DND-41 (cell line): ENCODE results near the gene MCM3.

ENCODE experiments used
- EZH2 ChIP-seq: IDR thresholded peaks from 3 replicates; pipeline ENCODE4 v1.6.1; 2012; ENCODE audit warnings: borderline replicate concordance, low read depth, mild to moderate bottlenecking, moderate library complexity, low read length, inconsistent platforms; ENCODE audit not compliant: severe bottlenecking
- TF ChIP-seq, protein P1 (sequence below): IDR thresholded peaks from 2 replicates; pipeline ENCODE4 v1.5.1; 2012; ENCODE audit warnings: borderline replicate concordance, low read length, moderate library complexity, mild to moderate bottlenecking; ENCODE audit not compliant: poor library complexity, severe bottlenecking; ENCODE audit errors: extremely low read depth

DNA sequence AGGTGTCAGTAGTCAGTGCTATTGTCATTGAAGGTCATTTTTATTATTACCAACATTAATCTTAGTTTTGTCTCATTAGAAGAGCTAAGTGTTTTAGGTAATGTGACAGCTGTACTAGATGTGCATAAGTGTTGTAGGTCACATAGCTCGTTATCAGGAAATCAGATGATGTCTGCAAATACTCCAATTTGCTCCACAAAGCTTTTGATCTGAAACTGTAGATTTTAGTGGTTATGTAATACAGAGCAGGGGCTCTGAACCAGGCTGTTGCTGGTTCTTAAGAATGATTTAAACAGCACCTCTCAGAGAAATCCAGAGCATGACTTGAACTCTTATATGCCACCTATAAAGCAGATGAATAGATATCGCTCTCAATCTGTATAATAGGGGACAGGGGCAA is 42.7 kb downstream of the MCM3 start:
- TF ChIP-seq, protein P1, sequence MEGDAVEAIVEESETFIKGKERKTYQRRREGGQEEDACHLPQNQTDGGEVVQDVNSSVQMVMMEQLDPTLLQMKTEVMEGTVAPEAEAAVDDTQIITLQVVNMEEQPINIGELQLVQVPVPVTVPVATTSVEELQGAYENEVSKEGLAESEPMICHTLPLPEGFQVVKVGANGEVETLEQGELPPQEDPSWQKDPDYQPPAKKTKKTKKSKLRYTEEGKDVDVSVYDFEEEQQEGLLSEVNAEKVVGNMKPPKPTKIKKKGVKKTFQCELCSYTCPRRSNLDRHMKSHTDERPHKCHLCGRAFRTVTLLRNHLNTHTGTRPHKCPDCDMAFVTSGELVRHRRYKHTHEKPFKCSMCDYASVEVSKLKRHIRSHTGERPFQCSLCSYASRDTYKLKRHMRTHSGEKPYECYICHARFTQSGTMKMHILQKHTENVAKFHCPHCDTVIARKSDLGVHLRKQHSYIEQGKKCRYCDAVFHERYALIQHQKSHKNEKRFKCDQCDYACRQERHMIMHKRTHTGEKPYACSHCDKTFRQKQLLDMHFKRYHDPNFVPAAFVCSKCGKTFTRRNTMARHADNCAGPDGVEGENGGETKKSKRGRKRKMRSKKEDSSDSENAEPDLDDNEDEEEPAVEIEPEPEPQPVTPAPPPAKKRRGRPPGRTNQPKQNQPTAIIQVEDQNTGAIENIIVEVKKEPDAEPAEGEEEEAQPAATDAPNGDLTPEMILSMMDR = no peak
- TF ChIP-seq EZH2 = no peak
